ENCODE measurements around the gene ANKDD1B. TPM values are rescaled to one million over a fixed set of nuclear protein-coding genes. Genes with fewer than 3 reads are reported as not detected.
A peak's percentile ranks its signal among the peaks of the same experiment; 100 is the strongest.

ANKDD1B gene
- total and polyA plus RNA-seq, 9 donors: 0.46 to 1.3 (median 0.57) TPM

DNA sequence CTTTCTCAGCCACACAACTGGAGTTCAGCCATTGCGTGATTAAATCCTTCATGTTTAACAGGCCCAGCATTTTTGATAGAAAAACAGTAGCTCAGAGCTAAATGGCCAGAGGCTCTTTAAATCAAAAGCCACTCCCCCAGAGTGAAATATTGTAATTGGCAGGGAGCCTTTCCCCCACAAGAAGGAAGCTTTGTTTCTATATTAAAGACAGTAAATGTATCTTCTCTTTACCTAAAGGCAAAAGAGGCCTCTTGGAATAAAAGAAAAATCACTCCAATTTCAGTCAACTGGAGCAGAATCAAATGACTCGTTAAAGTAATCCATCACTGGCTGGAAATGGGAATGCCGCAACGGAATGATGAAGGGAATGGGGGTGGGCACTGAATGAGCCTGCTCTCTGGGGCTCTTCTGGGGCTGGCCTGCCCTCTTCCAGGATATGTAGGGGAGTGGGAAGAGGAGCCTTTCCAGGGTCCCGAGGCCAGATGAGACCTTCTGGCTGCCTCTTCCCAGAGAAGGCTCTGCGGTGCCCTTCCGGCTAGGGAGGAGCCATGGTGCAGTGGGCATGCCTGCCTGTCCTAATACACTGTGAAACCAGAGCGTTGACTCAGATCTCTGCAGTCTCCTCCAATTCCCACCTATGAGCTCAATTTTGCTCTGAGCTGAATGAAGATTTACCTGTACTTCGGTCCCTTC is 45.2 kb downstream of the ANKDD1B start:
- peak overlapping the region; percentile 17 for H3K27ac ChIP-seq (ENCODE audit: low read length)

DNA sequence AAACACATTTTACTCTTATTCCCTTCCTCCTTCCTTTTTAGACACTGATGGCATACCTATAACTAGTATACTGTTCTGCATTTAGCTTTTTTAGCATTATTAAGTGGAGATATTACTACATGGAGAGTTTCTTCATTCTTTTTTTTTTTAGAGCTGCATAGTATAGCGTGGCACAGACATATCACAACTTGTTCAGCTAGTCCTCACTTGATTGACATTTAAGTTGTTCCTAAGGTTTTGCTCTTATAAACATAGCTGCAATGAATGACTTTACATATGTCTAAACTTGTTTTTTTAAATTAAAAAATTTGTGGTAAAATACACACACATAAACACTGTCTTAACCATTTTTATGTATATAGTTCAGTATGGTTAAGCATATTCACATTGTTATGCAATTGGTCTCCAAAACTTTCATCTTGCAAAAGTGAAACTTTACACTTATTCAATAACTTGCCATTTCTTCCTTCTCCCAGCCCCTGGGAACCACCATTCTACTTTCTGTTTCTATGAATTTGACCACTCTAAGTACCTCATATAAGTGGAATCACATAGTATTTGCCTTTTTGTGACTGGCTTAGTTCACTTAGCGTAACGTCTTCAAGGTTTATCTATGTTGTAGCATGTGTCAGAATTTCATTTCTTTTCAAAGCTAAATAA is 48.7 kb downstream of the ANKDD1B start:
- Histone ChIP-seq H3K9me3 (replicated peaks; ENCODE audit: control insufficient read depth, low read depth, low read length) (no peaks in the 10 kb centered on the region), H3K27me3 (ENCODE audit: control insufficient read depth, insufficient read depth, low read length) (no peaks in the 10 kb centered on the region), H3K36me3 (ENCODE audit: control insufficient read depth, insufficient read depth, low read length) (no peaks in the 10 kb centered on the region), H3K4me1 (ENCODE audit: control insufficient read depth, insufficient read depth, low read length) (peaks cover 4% of the 10 kb centered on the region), H3K27ac (ENCODE audit: low read length) (no peak overlapping the region), H3K4me3 (ENCODE audit: low read length) (no peak overlapping the region)
- DNase-seq: no peak
- no CpG with 5 or more reads among the region's 3 CpGs for WGBS (ENCODE audit: insufficient coverage)

More for the DNA sequence above, 45.2 kb downstream of the ANKDD1B start:
- DNase-seq: peak; percentile 59
- 31% methylated on average over 4 of the region's 9 CpGs for WGBS (ENCODE audit: insufficient coverage)
- Histone ChIP-seq H3K4me3 (ENCODE audit: low read length) (peak overlapping the region; percentile 43), H3K27me3 (ENCODE audit: control insufficient read depth, insufficient read depth, low read length) (no peaks in the 10 kb centered on the region), H3K9me3 (replicated peaks; ENCODE audit: control insufficient read depth, low read depth, low read length) (no peaks in the 10 kb centered on the region), H3K4me1 (ENCODE audit: control insufficient read depth, insufficient read depth, low read length) (peaks cover 4% of the 10 kb centered on the region), H3K36me3 (ENCODE audit: control insufficient read depth, insufficient read depth, low read length) (no peaks in the 10 kb centered on the region)

DNA sequence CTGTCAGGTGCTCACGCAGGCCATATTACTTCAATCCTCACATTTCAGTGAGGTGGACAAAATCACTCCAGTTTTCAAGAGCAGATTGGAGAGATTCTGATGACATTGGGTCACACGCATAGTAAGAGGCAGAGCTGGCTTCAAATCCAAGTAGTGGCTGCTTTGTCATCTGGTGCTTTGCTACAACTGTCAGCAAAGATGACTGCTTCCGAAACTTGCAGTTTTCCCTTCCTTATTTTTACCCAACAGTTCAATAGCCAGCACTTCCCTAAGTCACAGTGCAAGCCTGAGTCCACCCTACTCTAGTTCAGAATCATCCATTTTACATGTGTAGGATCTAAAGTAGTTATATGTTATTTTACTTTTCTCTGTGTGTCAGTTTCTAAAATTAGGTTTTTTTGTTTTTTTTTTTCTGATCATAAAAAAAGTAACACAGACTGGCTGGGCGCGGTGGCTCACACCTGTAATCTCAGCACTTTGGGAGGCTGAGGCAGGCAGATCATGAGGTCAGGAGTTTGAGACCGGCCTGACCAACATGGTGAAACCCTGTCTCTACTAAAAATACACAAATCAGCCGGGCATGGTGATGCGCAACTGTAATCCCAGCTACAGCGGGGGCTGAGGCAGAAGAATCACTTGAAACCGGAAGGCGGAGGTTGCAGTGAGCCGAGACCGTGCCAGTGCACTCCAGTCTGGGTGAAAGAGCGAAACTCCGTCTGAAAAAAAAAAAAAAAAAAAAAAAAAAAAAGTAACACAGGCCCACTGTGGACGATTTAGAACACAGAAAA is 49.6 kb downstream of the ANKDD1B start:
- peak; percentile 60 for DNase-seq
- 100% methylated on average over 1 of the region's 16 CpGs for WGBS (ENCODE audit: insufficient coverage)
- no peaks in the 10 kb centered on the region for H3K36me3 ChIP-seq (ENCODE audit: control insufficient read depth, insufficient read depth, low read length)
- no peaks in the 10 kb centered on the region for H3K9me3 ChIP-seq (replicated peaks; ENCODE audit: control insufficient read depth, low read depth, low read length)
- no peak overlapping the region for H3K27ac ChIP-seq (ENCODE audit: low read length)
- H3K4me3 ChIP-seq (ENCODE audit: low read length): no peak overlapping the region
- peaks cover 4% of the 10 kb centered on the region for H3K4me1 ChIP-seq (ENCODE audit: control insufficient read depth, insufficient read depth, low read length)
- no peaks in the 10 kb centered on the region for H3K27me3 ChIP-seq (ENCODE audit: control insufficient read depth, insufficient read depth, low read length)

DNA sequence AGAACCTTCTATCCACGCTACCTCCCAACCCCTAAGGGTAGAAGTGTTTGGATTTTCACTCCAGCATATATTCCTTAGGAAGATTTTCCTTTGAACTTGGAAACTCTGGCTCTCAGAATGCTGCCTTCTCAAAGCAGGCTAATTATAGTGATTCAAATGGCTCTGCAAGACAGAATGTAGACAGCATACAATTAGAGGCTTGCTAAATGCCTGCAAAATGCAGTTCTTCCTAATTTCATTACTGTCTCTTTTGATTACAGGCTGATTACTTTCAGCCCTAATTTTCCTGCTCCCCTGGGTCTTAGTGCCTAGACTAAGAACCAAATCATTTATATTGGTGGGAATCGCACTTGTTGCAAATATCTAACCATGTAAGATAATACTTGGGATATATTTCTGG is 50.8 kb downstream of the ANKDD1B start:
- Histone ChIP-seq H3K4me3 (ENCODE audit: low read length) (no peak overlapping the region), H3K27ac (ENCODE audit: low read length) (no peak overlapping the region), H3K27me3 (ENCODE audit: control insufficient read depth, insufficient read depth, low read length) (no peaks in the 10 kb centered on the region), H3K36me3 (ENCODE audit: control insufficient read depth, insufficient read depth, low read length) (peaks cover 2% of the 10 kb centered on the region), H3K4me1 (ENCODE audit: control insufficient read depth, insufficient read depth, low read length) (no peaks in the 10 kb centered on the region), H3K9me3 (replicated peaks; ENCODE audit: control insufficient read depth, low read depth, low read length) (no peaks in the 10 kb centered on the region)
- DNase-seq: no peak
- no CpG with 5 or more reads among the region's 2 CpGs for WGBS (ENCODE audit: insufficient coverage)

DNA sequence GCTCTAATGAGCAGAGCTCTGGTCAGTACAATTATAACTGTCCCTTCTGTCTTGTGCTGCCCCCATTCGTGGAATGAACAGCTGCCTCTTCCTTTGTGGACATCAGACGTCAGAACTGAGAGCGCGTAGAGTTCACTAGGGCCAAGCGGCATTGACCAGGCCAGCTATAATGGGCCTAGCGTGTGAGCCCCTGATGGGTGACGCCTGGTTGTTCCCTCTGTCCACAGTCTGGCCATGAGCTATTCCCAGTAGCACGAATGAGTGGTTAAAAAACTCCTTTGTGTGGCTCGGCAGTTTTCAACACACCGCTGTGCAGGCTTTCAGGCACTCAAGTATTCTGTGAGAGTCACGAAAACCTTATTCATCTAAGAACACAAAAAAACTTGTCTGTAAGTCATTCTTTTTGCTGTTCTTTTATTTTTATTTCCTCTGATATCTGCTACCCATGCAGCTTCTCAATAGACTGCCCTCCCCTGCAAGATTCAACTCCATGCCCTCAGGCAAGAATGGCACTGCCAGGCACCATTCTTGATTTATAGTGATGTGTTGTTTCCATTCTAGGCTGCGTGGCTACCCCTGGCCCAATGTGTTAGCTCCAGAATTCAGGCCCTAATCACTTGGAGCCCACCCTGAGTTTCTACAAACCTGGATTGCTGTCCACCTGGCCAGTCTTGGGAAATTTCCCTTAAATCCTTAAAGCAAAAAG is 52.5 kb downstream of the ANKDD1B start:
- 74% methylated on average over 9 of the region's 12 CpGs for WGBS (ENCODE audit: insufficient coverage)
- Histone ChIP-seq H3K27ac (ENCODE audit: low read length) (no peak overlapping the region), H3K9me3 (replicated peaks; ENCODE audit: control insufficient read depth, low read depth, low read length) (no peaks in the 10 kb centered on the region), H3K27me3 (ENCODE audit: control insufficient read depth, insufficient read depth, low read length) (no peaks in the 10 kb centered on the region), H3K36me3 (ENCODE audit: control insufficient read depth, insufficient read depth, low read length) (peaks cover 2% of the 10 kb centered on the region), H3K4me3 (ENCODE audit: low read length) (no peak overlapping the region), H3K4me1 (ENCODE audit: control insufficient read depth, insufficient read depth, low read length) (peaks cover 2% of the 10 kb centered on the region)
- no peak for DNase-seq

DNA sequence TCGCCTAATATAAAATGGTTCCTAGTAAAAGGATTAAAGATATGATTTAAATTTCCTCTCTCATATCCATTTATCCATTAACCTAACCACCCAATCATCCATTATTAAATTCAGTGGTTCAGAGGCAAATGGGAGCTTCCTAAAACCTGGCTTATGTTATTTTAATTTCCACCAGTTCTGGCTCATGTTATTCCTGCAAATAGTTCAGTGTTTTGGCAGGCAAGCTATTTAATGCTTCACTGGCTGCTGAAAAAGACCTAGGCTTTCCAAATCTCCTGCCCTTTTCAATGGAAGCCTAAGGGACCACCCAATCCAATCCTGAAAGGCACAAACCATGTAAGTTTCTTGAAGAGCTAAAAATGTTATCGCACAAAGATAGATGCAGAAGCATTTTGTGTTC is 53.7 kb downstream of the ANKDD1B start:
- Histone ChIP-seq H3K9me3 (replicated peaks; ENCODE audit: control insufficient read depth, low read depth, low read length) (no peaks in the 10 kb centered on the region), H3K4me1 (ENCODE audit: control insufficient read depth, insufficient read depth, low read length) (peaks cover 10% of the 10 kb centered on the region), H3K27ac (ENCODE audit: low read length) (no peak overlapping the region), H3K36me3 (ENCODE audit: control insufficient read depth, insufficient read depth, low read length) (peaks cover 2% of the 10 kb centered on the region), H3K27me3 (ENCODE audit: control insufficient read depth, insufficient read depth, low read length) (no peaks in the 10 kb centered on the region), H3K4me3 (ENCODE audit: low read length) (no peak overlapping the region)
- WGBS (ENCODE audit: insufficient coverage): no CpG with 5 or more reads among the region's 2 CpGs
- DNase-seq: peak; percentile 57

DNA sequence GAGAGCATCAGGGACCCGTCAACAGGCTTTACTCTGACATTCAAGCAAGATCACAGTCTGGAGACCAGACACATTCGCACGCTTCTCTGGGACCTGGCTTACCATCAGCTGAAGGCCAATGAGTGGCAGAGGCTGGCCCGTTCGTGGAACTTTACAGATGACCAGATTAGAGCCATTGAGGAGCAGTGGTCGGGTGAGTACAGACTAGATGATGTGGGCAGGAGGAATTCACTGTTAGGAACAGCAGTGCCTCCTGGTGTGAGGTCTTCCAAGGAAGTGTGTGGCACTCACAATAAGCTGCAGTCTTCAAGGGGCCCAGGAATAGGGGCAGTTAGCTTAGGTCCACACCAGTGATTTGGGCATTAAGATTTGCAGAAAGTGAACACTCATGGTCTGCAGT is 55.5 kb downstream of the ANKDD1B start:
- H3K9me3 ChIP-seq (replicated peaks; ENCODE audit: control insufficient read depth, low read depth, low read length): no peaks in the 10 kb centered on the region
- no peak overlapping the region for H3K27ac ChIP-seq (ENCODE audit: low read length)
- H3K4me3 ChIP-seq (ENCODE audit: low read length): no peak overlapping the region
- H3K27me3 ChIP-seq (ENCODE audit: control insufficient read depth, insufficient read depth, low read length): no peaks in the 10 kb centered on the region
- no peak for DNase-seq
- WGBS (ENCODE audit: insufficient coverage): 77% methylated on average over 6 of the region's 6 CpGs
- H3K4me1 ChIP-seq (ENCODE audit: control insufficient read depth, insufficient read depth, low read length): peaks cover 10% of the 10 kb centered on the region
- H3K36me3 ChIP-seq (ENCODE audit: control insufficient read depth, insufficient read depth, low read length): peaks cover 2% of the 10 kb centered on the region

DNA sequence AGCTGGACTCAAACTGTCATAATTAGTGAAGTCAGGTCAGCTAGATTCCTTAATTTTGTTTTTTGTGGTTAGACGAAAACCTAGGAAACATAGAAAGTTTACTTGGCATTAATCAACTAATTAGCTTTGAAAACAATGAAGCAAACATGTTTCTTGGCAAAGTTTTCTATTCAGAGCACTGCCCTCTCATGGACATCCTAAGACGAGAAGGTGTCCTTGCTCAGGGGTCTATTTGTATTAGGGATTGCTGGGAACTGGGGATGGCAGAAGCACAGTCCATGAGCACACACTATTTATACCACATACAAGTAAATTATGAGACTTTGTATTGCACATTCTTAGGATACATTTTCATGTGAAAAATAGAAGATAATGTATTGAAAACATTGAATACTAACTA is 56.3 kb downstream of the ANKDD1B start:
- Histone ChIP-seq H3K4me1 (ENCODE audit: control insufficient read depth, insufficient read depth, low read length) (peaks cover 10% of the 10 kb centered on the region), H3K27me3 (ENCODE audit: control insufficient read depth, insufficient read depth, low read length) (no peaks in the 10 kb centered on the region), H3K4me3 (ENCODE audit: low read length) (no peak overlapping the region), H3K27ac (ENCODE audit: low read length) (no peak overlapping the region), H3K9me3 (replicated peaks; ENCODE audit: control insufficient read depth, low read depth, low read length) (no peaks in the 10 kb centered on the region), H3K36me3 (ENCODE audit: control insufficient read depth, insufficient read depth, low read length) (peaks cover 3% of the 10 kb centered on the region)
- no peak for DNase-seq
- no CpG with 5 or more reads among the region's 2 CpGs for whole genome bisulfite sequencing (ENCODE audit: insufficient coverage)

DNA sequence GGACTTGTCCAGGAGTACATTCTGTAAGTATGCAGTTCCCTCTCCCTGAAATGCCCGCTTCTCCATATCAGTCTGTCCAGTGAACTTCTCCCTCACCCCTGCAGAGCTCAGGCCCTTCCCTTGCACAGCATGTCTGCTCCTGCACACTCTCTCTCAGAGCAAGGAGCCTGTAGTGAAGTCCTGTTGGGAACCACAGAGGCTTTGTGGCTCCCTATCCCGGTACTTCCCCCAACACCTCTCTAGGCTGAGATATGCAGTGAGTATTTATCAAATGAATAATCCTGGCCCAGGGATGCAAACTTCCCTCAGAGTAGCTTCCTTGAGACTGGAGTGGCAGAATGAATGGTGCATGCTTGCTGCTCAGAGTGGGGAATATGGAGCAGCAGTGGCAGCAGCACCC is 57.2 kb downstream of the ANKDD1B start:
- 67% methylated on average over 1 of the region's 2 CpGs for WGBS (ENCODE audit: insufficient coverage)
- H3K27me3 ChIP-seq (ENCODE audit: control insufficient read depth, insufficient read depth, low read length): no peaks in the 10 kb centered on the region
- DNase-seq: no peak
- peaks cover 10% of the 10 kb centered on the region for H3K4me1 ChIP-seq (ENCODE audit: control insufficient read depth, insufficient read depth, low read length)
- H3K4me3 ChIP-seq (ENCODE audit: low read length): no peak overlapping the region
- H3K36me3 ChIP-seq (ENCODE audit: control insufficient read depth, insufficient read depth, low read length): peaks cover 5% of the 10 kb centered on the region
- no peaks in the 10 kb centered on the region for H3K9me3 ChIP-seq (replicated peaks; ENCODE audit: control insufficient read depth, low read depth, low read length)
- no peak overlapping the region for H3K27ac ChIP-seq (ENCODE audit: low read length)

Data from muscle of leg (tissue), 11 donors.